Right forelimb (tissue), 1 donor: ENCODE data around the gene LEMD2.

Experiments used
- DNase-seq: peaks from one replicate; pipeline ENCODE4 v3.0.0-alpha.2; 2018

The LEMD2 gene

GRCh38 chr6:33792981-33793380, 4.1 kb upstream of the LEMD2 start:
- DNase-seq, result no peak

- DNase-seq, result no peak
Measured at GRCh38 chr6:33791620-33792019, 2.7 kb upstream of the LEMD2 start.

- DNase-seq, result no peak
Measured at GRCh38 chr6:33790910-33791309, 2.0 kb upstream of the LEMD2 start.

- DNase-seq, result no peak
Measured at GRCh38 chr6:33790379-33790778, 1.4 kb upstream of the LEMD2 start.

GRCh38 chr6:33789550-33789895, 593 bp upstream of the LEMD2 start:
- DNase-seq, result no peak

GRCh38 chr6:33787954-33788693, 806 bp downstream of the LEMD2 start:
- peak; percentile 86 for DNase-seq

- DNase-seq, result no peak
Measured at GRCh38 chr6:33787346-33787953, 1.5 kb downstream of the LEMD2 start.

GRCh38 chr6:33786736-33787135, 2.2 kb downstream of the LEMD2 start:
- DNase-seq, result no peak

GRCh38 chr6:33785778-33786177, 3.2 kb downstream of the LEMD2 start:
- no peak for DNase-seq

GRCh38 chr6:33784787-33785186, 4.1 kb downstream of the LEMD2 start:
- no peak for DNase-seq

GRCh38 chr6:33783781-33784520, 5.0 kb downstream of the LEMD2 start:
- no peak for DNase-seq

GRCh38 chr6:33782561-33782960, 6.4 kb downstream of the LEMD2 start:
- no peak for DNase-seq

GRCh38 chr6:33781131-33781975, 7.6 kb downstream of the LEMD2 start:
- DNase-seq, result no peak

- DNase-seq, result no peak
Measured at GRCh38 chr6:33779895-33780294, 9.0 kb downstream of the LEMD2 start.

- DNase-seq, result no peak
Measured at GRCh38 chr6:33779290-33779689, 9.6 kb downstream of the LEMD2 start.

- DNase-seq, result no peak
Measured at GRCh38 chr6:33778444-33779121, 10.3 kb downstream of the LEMD2 start.

- DNase-seq, result no peak
Measured at GRCh38 chr6:33777398-33778388, 11.2 kb downstream of the LEMD2 start.

- no peak for DNase-seq
Measured at GRCh38 chr6:33776764-33777163, 12.2 kb downstream of the LEMD2 start.

GRCh38 chr6:33776186-33776585, 12.7 kb downstream of the LEMD2 start:
- DNase-seq, result no peak

GRCh38 chr6:33774774-33775173, 14.2 kb downstream of the LEMD2 start:
- no peak for DNase-seq

GRCh38 chr6:33772902-33773472, 15.9 kb downstream of the LEMD2 start:
- no peak for DNase-seq
